Urothelium cell line (cell line): ENCODE measurements around the gene SDHB.

Source experiments
- DNase-seq: peaks from one replicate; pipeline ENCODE4 v3.0.0; 2011; ENCODE audit warnings: low spot score, mixed read lengths
- FAIRE-seq: peaks from 2 replicates; lab custom pipeline; 2011; peaks lifted over from hg19 to GRCh38; lab: Jason Lieb, UNC

Gene SDHB

DNA sequence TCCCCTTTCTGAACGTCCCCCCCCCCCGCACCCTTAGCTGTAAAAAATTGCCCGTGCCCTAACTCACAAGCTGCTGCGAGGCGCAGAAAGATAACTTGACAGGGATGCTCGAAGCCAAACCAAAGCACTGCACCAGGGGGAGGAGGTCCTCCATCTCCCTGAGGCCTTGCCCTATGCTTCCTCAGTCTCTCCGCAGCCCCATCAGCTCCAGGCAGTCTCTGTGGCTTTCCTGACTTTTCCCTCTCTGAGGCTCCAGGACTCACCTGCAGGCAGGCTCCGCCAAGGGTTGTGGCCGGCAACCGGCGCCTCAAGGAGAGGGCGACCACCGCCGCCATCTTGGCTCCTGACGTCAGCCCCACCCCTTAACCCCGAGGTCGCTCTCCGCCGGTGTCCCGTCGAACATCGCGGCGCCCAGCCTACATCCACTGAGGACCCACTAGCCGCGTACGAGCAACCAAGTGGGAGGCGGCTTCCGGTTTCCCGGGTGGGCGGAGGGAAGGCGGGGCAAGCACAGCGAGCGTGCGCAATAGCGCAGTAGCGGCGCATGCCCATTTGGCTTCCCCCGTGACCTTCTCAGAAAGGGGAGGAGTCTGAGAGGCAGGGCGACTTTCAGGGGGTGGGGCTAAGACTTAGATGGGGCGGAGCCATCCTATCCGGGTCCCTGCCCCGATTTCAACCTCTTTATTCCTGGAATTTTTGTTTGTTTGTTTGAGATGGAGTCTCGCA, at the start of gene SDHB:
Gene SDHB (minus strand): TSS at position 348 of the 726 bp plus-strand sequence. CDS start 13 bp downstream, at position 335.
- DNase-seq (peak; percentile 98), FAIRE-seq (peak; percentile 93)

GRCh38 chr1:17102232-17102631, 48.4 kb upstream of the SDHB start:
- FAIRE-seq, result no peak

DNA sequence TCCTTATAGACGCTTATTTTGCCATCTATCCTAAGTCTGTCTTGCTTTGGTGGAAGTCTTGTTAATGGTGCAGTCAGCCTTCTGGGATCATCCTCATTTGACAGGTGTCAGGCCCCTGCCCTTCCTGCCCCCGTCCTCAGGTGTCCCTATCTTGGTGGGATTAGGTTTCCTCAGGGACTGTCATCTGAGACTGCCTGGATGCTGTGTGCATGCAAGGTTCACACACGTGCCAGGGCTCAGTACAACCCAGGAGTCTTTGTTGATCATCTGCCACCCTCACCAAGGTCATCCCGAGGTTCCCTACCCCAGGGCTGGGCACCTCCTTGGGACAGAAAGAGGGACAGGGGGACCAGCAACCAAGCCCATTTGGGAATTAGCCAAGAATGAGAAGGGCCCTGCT, 47.4 kb upstream of the SDHB start:
- FAIRE-seq, result no peak
- no peak for DNase-seq

More at GRCh38 chr1:17102232-17102631, 48.4 kb upstream of the SDHB start:
- no peak for DNase-seq

DNA sequence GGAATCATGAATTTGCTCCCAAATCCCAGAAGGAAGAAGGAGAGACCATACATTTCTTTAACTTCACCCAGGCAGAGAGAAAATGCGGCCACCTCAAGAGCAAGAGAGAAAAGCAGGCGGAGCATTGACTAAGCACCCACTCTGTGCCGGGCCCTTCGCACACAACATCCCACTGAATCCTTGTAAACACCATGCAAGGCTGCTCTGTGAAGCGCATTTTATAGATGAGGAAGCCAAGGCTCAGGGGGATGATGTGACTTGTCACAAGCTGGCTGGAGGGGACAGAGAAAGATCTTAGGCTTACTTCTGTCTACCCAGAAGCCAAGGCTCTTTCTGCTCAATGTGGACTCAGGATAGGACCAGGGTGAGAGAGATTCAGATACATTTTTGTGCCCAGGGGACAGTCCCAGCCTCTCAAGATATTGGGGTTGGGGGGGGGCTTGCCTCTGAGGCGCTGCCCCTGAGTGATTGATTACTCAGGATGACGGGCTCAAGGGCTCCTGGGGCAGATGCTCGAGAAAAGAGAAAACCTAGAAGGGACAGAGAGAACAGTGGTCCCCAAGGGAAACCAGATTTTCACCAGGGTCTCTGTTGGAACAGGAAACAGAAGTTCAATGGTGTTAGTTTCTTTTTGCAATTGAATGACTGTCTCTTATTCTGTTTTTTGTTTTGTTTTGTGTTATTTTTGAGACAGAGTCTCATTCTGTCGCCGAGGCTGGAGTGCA, 45.9 kb upstream of the SDHB start:
- no peak for FAIRE-seq

GRCh38 chr1:17098446-17099317, 44.9 kb upstream of the SDHB start:
- DNase-seq (no peak), FAIRE-seq (no peak)

More for the DNA sequence above, 45.9 kb upstream of the SDHB start:
- no peak for DNase-seq

DNA sequence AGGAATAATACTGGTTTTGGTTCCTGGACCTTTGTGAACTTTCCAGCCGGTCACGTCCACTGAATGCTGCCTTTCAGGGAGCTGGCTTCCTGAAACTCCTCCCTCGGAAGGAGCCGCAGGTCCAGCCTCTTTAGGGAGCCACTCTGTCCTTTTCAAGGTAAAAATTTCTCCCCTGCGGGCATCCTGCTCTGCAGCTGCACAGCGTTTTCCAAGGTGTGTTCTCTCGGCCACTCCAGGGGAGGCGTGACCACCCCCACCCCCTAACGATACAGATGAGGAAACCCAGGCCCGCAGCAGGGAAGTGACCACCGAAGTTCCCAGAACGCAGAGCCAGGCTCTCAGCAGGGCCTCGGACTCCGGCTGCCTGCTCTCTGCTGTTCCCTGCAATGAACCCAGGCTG, 44.0 kb upstream of the SDHB start:
- FAIRE-seq, result no peak
- no peak for DNase-seq

DNA sequence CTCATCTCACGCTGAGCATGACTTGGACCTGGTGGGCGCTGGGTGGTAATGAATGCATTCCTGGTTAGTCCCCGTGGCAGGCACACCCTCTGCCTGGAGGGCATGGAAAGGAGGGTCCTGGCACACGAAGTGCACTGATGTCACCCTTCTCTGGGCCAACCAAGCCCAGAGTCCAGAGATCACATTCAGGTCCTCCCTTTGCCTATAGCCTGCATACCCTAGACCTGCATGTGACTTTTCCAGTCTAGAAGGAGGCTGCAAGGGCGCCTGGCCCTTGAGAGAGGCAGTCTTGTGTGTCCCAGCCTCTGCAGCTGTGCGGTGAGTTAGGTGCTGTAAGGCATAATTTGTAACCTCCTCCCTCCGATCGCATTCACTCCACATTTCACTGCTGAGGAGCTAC, 43.3 kb upstream of the SDHB start:
- no peak for FAIRE-seq

GRCh38 chr1:17096584-17096983, 42.8 kb upstream of the SDHB start:
- no peak for FAIRE-seq
- DNase-seq, result no peak

More for the DNA sequence above, 43.3 kb upstream of the SDHB start:
- no peak for DNase-seq

DNA sequence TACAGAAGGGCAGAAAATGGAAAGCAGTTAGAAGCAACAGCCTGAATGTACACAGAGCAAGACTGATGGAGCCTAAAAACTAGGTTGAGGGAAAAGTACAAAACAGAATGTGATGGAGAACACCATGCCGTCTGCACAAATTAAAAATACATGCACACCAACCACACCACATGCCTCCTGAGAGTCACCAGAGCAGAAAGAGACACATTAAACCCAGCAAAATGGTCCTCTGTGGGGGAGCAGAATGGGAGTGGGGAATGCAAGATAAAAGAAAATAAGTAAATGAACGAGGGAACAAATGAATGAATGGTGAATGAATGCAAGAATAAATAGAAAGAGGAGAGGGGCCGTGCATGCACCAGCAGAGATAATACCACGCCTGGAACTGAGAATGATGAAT, 41.3 kb upstream of the SDHB start:
- DNase-seq (no peak), FAIRE-seq (no peak)

DNA sequence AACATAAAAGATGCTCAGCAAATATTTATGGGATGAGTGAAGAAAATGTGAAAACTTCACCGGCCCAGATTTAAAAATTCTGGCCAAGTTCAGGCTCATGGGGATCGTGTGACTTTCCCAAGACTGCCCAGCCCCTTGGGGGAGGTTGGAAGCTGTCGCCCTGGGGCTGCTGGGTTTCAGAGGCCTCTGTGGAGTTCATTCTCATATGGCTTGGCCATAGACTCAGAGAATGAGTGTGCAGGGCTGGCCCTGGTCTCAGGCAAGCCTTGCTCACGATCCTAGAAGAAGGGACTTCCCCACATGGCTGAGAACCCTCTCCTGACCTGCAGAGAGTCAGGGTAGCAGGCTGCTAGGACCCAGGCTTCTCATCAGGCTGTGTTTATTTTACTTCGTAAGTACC, 40.8 kb upstream of the SDHB start:
- no peak for FAIRE-seq
- no peak for DNase-seq

DNA sequence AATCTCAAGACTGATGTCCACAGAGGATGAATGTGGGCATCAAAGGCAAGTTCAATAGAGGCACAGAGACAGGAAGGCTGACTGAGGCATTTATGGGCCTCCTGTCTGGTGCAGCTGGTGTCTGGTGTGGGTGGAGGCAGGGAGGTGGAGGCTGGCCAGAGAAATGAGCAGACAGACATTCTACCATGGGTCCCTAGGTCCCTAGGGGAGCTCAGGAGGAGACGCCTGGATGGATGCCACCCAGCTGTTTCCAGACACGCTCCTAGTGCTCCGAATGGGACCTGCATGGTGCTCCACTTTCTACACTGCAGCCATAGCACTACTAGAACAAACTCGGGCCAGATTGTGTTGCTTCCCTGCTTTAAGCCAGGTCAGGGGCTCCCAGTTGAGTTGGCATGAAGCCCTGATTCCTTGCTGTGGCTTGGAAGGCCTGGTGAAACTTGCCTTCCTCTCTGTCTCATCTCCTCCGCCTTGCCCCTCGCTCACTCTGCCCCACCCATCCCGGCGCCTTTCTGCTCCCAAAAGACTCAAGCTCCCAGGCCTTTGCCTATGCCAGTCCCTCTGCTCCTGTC, 40.1 kb upstream of the SDHB start:
- DNase-seq (no peak), FAIRE-seq (no peak)

GRCh38 chr1:17091252-17091651, 37.4 kb upstream of the SDHB start:
- FAIRE-seq (no peak), DNase-seq (no peak)

- FAIRE-seq (no peak), DNase-seq (no peak)
Observed at GRCh38 chr1:17089506-17089905, 35.7 kb upstream of the SDHB start.

DNA sequence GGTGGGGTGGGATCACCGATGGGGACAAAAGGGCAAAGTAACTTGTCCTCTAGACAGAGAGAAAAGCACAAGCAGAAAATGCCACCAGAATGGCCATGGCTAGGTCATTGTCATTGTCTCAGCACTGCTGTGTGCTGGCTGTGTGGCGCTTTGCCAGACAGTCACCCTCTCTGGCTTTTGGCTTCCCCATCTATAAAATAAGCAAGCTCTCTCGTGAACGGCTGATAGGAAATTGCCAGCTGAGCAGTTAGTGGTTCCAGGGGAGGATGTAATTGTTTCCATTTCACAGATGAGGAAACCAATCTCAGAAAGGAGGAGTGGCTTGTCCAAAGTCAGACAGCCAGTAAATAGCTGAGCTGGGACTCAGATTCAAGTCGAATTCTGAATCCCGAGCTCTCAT, 32.9 kb upstream of the SDHB start:
- no peak for FAIRE-seq
- no peak for DNase-seq

DNA sequence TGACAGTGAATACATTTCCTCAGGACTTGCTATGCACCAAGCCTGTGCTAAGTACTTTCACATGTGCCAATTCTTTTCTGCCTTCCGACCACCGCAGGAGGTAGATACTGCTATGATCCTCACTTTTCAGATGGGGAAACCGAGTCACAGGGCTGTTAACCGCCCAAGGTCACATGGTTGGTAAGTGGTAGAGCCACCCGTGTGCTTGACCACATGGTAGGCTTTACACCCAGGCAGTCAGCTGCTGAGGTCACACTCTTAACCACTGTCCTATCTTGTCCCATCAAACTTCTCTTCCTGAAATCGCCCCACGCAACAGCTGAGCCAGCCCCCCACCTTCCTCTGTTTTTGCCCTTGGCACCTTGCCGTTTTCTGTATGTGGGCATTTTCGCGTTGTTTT, 31.0 kb upstream of the SDHB start:
- DNase-seq, result no peak
- FAIRE-seq, result no peak

DNA sequence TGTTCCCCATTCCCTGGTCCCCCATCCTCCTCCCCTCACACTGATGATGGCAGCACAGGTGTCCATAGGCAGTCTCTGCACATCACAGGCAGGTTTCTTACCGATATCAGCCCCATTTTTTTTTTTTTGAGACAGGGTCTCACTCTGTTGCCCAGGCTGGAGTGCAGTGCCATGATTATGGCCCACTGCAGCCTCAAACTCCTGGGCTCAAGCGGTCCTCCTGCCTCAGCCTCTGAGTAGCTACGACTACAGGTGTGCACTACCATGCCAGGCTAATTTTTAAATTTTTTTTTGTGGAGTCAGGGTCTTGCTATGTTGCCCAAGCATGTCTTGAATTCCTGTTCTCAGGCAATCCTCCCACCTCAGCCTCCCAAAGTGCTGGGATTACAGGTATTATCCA, 28.9 kb upstream of the SDHB start:
- DNase-seq (no peak), FAIRE-seq (no peak)

GRCh38 chr1:17081439-17081838, 27.6 kb upstream of the SDHB start:
- FAIRE-seq, result no peak
- no peak for DNase-seq

- FAIRE-seq, result no peak
- no peak for DNase-seq
Observed at GRCh38 chr1:17080880-17081279, 27.0 kb upstream of the SDHB start.

DNA sequence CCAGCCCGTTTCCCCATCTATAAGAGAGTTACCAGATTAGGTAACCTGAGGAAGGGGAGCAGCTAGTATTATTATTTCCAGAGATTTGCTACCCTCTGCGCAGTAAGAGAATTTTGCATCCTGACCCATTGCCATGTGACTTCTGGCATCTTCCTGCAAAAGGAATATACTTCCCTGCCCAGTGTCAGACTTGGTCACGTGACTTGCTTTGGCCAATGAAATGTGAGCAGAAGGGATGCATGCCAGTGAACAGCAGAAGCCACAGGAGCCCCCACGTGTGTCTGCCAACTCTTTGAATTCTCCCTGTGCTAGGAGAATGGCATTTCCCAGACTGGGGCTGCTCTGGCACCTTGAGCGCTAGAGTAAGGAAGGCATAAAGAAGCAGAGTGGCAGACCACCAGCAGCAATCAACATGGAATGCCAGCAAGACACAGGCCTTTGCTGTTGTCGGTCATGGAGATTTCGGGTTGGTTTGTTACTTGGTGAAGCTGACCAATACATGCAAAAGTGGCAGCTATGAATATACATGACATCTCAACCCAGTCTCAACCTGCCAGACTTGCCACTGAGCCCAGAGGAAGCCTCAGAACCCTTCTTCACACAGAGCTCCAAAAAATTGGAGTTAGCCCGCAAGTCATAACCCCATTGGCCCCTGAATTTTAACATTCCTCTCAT, 26.4 kb upstream of the SDHB start:
- DNase-seq (no peak), FAIRE-seq (no peak)
